ENCODE results near the gene FXYD4. TPM values are rescaled to one million over a fixed set of nuclear protein-coding genes. Genes with fewer than 3 reads are reported as not detected.
"Not testable (repeated sequence)": the region's sequence is repeated elsewhere in the genome, so short reads cannot be mapped to it uniquely, and the experiment has no call there.

Gene FXYD4
- total RNA-seq, 1 donor from 2014 or later = not detected

DNA sequence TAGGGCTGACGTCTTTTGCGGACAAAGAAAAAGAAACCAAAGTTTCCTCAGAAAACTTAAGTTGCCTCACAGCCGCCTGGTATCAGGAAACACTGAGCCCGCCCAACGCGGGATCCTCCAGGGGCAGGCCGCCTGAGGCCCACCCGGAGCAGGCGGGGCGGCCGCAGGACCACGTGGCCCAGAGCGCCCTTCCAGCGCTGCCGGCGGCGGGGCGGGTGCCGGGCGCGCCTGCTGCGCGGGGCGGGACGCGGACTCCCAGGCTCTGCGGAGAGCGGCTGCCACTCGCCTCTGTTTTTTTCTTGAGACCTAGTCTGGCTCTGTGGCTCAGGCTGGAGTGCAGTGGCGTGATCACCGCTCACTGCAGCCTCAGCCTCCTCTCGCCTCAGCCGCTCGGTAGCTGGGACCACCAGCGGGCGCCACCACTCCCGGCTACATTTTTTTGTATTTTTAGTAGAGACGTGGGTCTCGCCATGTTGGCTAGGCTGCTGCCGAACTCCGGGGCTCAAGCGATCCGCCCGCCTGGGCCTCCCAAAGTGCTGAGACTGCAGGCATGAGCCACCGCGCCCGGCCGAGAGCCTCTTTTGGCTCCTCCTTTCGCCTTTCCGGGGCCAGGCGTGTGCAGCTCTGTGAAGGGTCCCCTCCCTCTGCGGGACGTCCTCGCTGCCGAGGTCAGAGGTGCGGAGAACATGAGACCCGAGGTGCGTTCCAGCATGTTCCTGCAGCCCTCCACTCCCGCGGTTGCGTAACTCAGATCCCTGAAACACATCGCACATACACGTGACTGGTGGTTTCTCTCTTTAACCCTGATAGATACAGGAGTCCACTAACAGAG lies 49.1 kb downstream of the FXYD4 start:
- TF ChIP-seq, protein P1, sequence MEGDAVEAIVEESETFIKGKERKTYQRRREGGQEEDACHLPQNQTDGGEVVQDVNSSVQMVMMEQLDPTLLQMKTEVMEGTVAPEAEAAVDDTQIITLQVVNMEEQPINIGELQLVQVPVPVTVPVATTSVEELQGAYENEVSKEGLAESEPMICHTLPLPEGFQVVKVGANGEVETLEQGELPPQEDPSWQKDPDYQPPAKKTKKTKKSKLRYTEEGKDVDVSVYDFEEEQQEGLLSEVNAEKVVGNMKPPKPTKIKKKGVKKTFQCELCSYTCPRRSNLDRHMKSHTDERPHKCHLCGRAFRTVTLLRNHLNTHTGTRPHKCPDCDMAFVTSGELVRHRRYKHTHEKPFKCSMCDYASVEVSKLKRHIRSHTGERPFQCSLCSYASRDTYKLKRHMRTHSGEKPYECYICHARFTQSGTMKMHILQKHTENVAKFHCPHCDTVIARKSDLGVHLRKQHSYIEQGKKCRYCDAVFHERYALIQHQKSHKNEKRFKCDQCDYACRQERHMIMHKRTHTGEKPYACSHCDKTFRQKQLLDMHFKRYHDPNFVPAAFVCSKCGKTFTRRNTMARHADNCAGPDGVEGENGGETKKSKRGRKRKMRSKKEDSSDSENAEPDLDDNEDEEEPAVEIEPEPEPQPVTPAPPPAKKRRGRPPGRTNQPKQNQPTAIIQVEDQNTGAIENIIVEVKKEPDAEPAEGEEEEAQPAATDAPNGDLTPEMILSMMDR (IDR thresholded peaks at IDR 0.05) = no peak
- intact Hi-C loops (cut with micrococcal nuclease) = loop anchor here (1.0 kb wide), 3 partner anchors 11 to 23 kb away; partner anchors contain the start of gene HNRNPF
- CTCF ChIA-PET = interaction anchor here (0.6 to 1.5 kb wide), 3 partner anchors 10 to 16 kb away, joined by 3 to 4 read pairs (median 4); partner anchors contain the start of gene ZNF487
- H3K27me3 Mint-ChIP-seq = no peaks in the 10 kb centered on the region
- POLR2A ChIA-PET = interaction anchor here (0.8 to 5.5 kb wide), 9 partner anchors 11 to 57 kb away, joined by 3 to 128 read pairs (median 8); partner anchors contain the start of genes HNRNPF and ZNF487
- H3K4me3 Mint-ChIP-seq = peak overlapping the region; percentile 88
- H3K4me1 Mint-ChIP-seq = peaks cover 36% of the 10 kb centered on the region
- no peaks in the 10 kb centered on the region for H3K36me3 Mint-ChIP-seq (ENCODE audit: low read depth)
- peak; percentile 73 for DNase-seq
- H3K9me3 Mint-ChIP-seq = no peaks in the 10 kb centered on the region
- H3K27ac Mint-ChIP-seq = peak overlapping the region; percentile 94
- ATAC-seq (ENCODE audit: low read depth) = peak; percentile 83

DNA sequence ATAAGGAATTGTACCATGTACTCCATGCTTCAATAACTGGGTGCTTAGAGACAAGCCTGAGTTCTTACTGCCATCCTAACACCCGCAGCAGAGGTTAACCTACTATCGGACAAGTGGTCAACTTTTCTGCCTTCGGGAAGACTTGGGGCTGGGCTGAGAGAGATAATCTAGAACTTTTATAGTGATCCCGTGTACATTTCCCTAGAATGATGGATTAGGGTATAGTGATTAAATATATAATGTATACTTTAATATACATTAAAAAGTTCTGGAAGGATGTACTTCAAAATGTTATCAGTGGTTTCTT lies 49.7 kb downstream of the FXYD4 start:
- no peaks in the 10 kb centered on the region for H3K9me3 Mint-ChIP-seq
- DNase-seq (no peak), ATAC-seq (ENCODE audit: low read depth) (no peak)
- ChIA-PET CTCF (interaction anchor here (0.6 to 0.9 kb wide), 2 partner anchors 11 to 14 kb away, joined by 3 to 4 read pairs; no protein-coding TSS in a partner anchor), POLR2A (interaction anchor here (0.8 to 5.5 kb wide), 7 partner anchors 12 to 58 kb away, joined by 4 to 128 read pairs (median 8); partner anchors contain the start of genes HNRNPF and ZNF487)
- no peaks in the 10 kb centered on the region for H3K36me3 Mint-ChIP-seq (ENCODE audit: low read depth)
- TF ChIP-seq, protein P1 (IDR thresholded peaks at IDR 0.05) = no peak
- H3K4me3 Mint-ChIP-seq = peak overlapping the region; percentile 88
- H3K27ac Mint-ChIP-seq = peak overlapping the region; percentile 94
- H3K27me3 Mint-ChIP-seq = no peaks in the 10 kb centered on the region
- peaks cover 36% of the 10 kb centered on the region for H3K4me1 Mint-ChIP-seq
- intact Hi-C loops (cut with micrococcal nuclease) = no loop called here

DNA sequence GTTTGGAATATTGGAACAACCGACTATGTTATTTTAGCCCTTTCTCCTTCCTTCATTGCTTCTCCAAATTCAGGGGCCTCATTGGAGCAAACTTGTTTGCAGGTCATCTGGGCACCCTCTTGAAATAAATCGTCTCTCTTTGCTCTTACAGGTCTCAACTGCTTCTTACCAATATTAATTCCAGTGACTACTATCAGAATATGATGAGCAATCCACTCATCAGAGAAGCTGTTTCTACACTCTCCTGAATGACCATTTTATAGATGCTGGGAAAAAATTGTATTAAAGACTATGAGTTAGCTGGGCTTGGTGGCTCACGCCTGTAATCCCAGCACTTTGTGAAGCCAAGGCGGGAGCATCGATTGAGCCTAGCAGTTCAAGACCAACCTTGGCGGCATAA lies 50.1 kb downstream of the FXYD4 start:
- Mint-ChIP-seq H3K9me3 (no peaks in the 10 kb centered on the region), H3K36me3 (ENCODE audit: low read depth) (no peaks in the 10 kb centered on the region), H3K4me1 (peaks cover 36% of the 10 kb centered on the region), H3K27me3 (no peaks in the 10 kb centered on the region), H3K27ac (peak overlapping the region; percentile 67), H3K4me3 (peak overlapping the region; percentile 44)
- CTCF ChIA-PET = no interaction called here
- ATAC-seq (ENCODE audit: low read depth) = no peak
- POLR2A ChIA-PET = interaction anchor here (1.2 to 5.5 kb wide), 3 partner anchors 12 to 31 kb away, joined by 4 to 128 read pairs (median 22); partner anchors contain the start of gene HNRNPF
- intact Hi-C loops (cut with micrococcal nuclease) = no loop called here
- no peak for DNase-seq
- TF ChIP-seq, protein P1 (IDR thresholded peaks at IDR 0.05) = no peak

DNA sequence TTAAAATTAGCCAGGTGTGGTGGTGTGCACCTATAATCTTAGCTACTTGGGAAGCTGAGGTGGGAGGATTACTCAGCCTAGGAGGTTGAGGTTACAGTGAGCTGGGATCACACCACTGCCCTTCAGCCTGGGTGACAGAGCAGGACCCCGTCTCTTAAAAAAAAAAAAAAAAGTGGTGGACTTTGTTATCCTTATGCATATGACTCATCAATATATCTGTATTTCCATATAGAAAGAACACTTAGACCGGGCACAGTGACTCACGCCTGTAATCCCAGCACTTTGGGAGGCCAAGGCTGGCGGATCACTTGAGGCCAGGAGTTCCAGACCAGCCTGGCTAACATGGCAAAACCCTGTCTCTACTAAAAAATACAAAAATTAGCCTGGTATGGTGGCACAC lies 50.5 kb downstream of the FXYD4 start:
- CTCF ChIA-PET; H3K9me3 Mint-ChIP-seq; ATAC-seq (ENCODE audit: low read depth); intact Hi-C loops (cut with micrococcal nuclease); DNase-seq; H3K27me3 Mint-ChIP-seq; H3K36me3 Mint-ChIP-seq (ENCODE audit: low read depth): not testable (repeated sequence)
- peak overlapping the region; percentile 67 for H3K27ac Mint-ChIP-seq
- peaks cover 37% of the 10 kb centered on the region for H3K4me1 Mint-ChIP-seq
- peak overlapping the region; percentile 44 for H3K4me3 Mint-ChIP-seq
- POLR2A ChIA-PET = interaction anchor here (1.2 to 5.5 kb wide), 3 partner anchors 13 to 30 kb away, joined by 4 to 128 read pairs (median 22); partner anchors contain the start of gene HNRNPF

DNA sequence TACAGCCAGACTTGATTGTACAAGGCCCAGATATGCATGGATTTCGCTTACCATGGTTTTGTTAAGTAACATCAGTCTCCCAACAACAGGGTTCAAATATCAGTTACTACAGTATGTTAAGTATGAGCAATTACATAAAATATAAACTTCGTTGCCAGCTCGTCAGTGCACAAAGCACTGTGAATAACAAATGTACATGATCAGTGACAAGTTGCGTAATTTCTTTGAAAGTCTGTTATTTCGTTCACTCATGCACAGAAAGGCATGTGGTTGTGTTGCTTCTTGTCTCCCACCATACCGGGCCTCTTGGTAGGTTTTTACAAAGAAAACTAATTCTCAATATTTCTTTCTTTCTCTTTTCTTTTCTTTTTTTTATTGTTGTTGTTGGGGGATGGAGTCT lies 53.0 kb downstream of the FXYD4 start:
- H3K27ac Mint-ChIP-seq = no peak overlapping the region
- ATAC-seq (ENCODE audit: low read depth) = no peak
- H3K4me1 Mint-ChIP-seq = peaks cover 30% of the 10 kb centered on the region
- H3K36me3 Mint-ChIP-seq (ENCODE audit: low read depth) = no peaks in the 10 kb centered on the region
- TF ChIP-seq, protein P1 (IDR thresholded peaks at IDR 0.05) = no peak
- no peak for DNase-seq
- H3K9me3 Mint-ChIP-seq = no peaks in the 10 kb centered on the region
- H3K27me3 Mint-ChIP-seq = no peaks in the 10 kb centered on the region
- CTCF ChIA-PET = no interaction called here
- no peak overlapping the region for H3K4me3 Mint-ChIP-seq
- POLR2A ChIA-PET = interaction anchor here (0.6 to 0.8 kb wide), 2 partner anchors 13 to 149 kb away, joined by 6 to 7 read pairs; partner anchors contain the start of gene ZNF487
- intact Hi-C loops (cut with micrococcal nuclease) = no loop called here

Other genes starting within 250 kb of the FXYD4 start
- gene CSGALNACT2, start 233.2 kb upstream of the FXYD4 start, total RNA-seq = 15.2 and 17.4 TPM in 2 replicates
- 1.7 and 1.8 TPM in 2 replicates for gene RASGEF1A, start 104.6 kb upstream of the FXYD4 start, total RNA-seq
- 253 and 255 TPM in 2 replicates for gene HNRNPF, start 37.5 kb downstream of the FXYD4 start, total RNA-seq
- gene ZNF487, start 65.5 kb downstream of the FXYD4 start, total RNA-seq = 2.9 and 3.4 TPM in 2 replicates
- gene ZNF239, start 203.0 kb downstream of the FXYD4 start, total RNA-seq = 5.7 and 9.4 TPM in 2 replicates
- gene ZNF485, start 234.8 kb downstream of the FXYD4 start, total RNA-seq = 7.6 and 9.0 TPM in 2 replicates